ENCODE results near the gene FES. TPM values are rescaled to one million over a fixed set of nuclear protein-coding genes. Genes with fewer than 3 reads are reported as not detected.

FES gene
- total and polyA plus RNA-seq, 2 donors from 2014 or later, result 9.3 to 33.5 TPM

DNA sequence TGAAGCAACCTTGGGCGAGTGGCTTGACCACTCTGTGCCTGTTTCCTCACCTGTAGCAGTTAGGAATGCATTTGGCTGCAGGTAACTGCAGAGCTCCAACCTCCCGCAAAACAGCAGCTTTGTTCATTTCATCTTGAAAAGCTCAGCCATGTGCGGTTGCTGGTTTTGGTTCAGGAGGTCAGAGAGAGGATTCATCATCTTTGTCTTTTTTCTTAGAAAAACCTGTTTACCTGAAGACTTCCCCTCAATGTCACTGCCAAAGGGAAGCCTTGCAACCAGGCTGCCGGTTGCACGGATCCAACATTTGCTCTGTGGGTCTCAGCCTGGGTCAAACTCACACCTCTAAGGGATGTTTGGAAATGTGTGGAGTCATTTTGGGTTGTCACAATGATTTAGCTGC, 32.4 kb upstream of the FES start:
- H3K36me3 ChIP-seq (ENCODE audit: control insufficient read depth in 2 of 3, insufficient read depth in 3 of 3, low read length in 3 of 3), result no peaks in the 10 kb centered on the region
- FAIRE-seq (no peak), DNase-seq (no peak)
- H3K4me1 ChIP-seq (ENCODE audit: control insufficient read depth in 2 of 3, insufficient read depth in 2 of 3, low read depth in 1 of 3, low read length in 3 of 3), result no peaks in the 10 kb centered on the region
- no peak overlapping the region for H3K4me3 ChIP-seq (ENCODE audit: low read length in 3 of 3)
- no peak overlapping the region for H3K27ac ChIP-seq (ENCODE audit: low read depth in 2 of 2, low read length in 2 of 2)
- H3K9ac ChIP-seq (ENCODE audit: low read length in 3 of 3), result no peak overlapping the region
- TF ChIP-seq, protein P1, sequence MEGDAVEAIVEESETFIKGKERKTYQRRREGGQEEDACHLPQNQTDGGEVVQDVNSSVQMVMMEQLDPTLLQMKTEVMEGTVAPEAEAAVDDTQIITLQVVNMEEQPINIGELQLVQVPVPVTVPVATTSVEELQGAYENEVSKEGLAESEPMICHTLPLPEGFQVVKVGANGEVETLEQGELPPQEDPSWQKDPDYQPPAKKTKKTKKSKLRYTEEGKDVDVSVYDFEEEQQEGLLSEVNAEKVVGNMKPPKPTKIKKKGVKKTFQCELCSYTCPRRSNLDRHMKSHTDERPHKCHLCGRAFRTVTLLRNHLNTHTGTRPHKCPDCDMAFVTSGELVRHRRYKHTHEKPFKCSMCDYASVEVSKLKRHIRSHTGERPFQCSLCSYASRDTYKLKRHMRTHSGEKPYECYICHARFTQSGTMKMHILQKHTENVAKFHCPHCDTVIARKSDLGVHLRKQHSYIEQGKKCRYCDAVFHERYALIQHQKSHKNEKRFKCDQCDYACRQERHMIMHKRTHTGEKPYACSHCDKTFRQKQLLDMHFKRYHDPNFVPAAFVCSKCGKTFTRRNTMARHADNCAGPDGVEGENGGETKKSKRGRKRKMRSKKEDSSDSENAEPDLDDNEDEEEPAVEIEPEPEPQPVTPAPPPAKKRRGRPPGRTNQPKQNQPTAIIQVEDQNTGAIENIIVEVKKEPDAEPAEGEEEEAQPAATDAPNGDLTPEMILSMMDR (IDR thresholded peaks at IDR 0.05; ENCODE audit: borderline replicate concordance, extremely low read depth, insufficient read depth), result no peak
- intact Hi-C loops (cut with DNase I), result no loop called here
- H3K9me3 ChIP-seq (ENCODE audit: control insufficient read depth in 2 of 3, insufficient read depth in 1 of 3, low read length in 3 of 3), result no peaks in the 10 kb centered on the region
- H3K27me3 ChIP-seq (ENCODE audit: control insufficient read depth, insufficient read depth, low read length), result no peaks in the 10 kb centered on the region

DNA sequence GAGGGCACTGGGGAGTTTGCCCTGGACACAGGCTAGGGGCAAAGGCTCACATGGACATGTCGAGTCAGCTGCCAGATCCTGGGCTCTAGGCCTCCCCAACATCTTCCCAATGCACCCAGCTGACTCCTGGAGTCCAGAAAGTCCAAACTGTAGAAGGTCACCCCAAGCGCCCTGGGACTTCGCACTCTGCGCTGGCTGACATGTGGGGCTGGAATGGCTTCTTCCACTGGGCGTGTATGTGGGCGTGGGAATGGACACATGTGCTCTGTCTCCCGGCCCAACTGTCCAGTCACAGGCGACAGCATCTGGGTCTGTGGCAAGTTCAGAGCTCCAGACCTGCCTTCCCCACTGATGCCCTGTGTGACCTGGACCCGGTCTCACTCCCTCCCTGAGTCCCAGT, 29.2 kb upstream of the FES start:
- intact Hi-C loops (cut with DNase I), result no loop called here
- H3K4me3 ChIP-seq (ENCODE audit: low read length in 3 of 3), result no peak overlapping the region
- no peak overlapping the region for H3K27ac ChIP-seq (ENCODE audit: low read depth in 2 of 2, low read length in 2 of 2)
- no peaks in the 10 kb centered on the region for H3K4me1 ChIP-seq (ENCODE audit: control insufficient read depth in 2 of 3, insufficient read depth in 2 of 3, low read depth in 1 of 3, low read length in 3 of 3)
- TF ChIP-seq, protein P1 (IDR thresholded peaks at IDR 0.05; ENCODE audit: borderline replicate concordance, extremely low read depth, insufficient read depth), result no peak
- no peaks in the 10 kb centered on the region for H3K9me3 ChIP-seq (ENCODE audit: control insufficient read depth in 2 of 3, insufficient read depth in 1 of 3, low read length in 3 of 3)
- H3K36me3 ChIP-seq (ENCODE audit: control insufficient read depth in 2 of 3, insufficient read depth in 3 of 3, low read length in 3 of 3), result no peaks in the 10 kb centered on the region
- FAIRE-seq (no peak), DNase-seq (no peak)
- no peak overlapping the region for H3K9ac ChIP-seq (ENCODE audit: low read length in 3 of 3)
- no peaks in the 10 kb centered on the region for H3K27me3 ChIP-seq (ENCODE audit: control insufficient read depth, insufficient read depth, low read length)

DNA sequence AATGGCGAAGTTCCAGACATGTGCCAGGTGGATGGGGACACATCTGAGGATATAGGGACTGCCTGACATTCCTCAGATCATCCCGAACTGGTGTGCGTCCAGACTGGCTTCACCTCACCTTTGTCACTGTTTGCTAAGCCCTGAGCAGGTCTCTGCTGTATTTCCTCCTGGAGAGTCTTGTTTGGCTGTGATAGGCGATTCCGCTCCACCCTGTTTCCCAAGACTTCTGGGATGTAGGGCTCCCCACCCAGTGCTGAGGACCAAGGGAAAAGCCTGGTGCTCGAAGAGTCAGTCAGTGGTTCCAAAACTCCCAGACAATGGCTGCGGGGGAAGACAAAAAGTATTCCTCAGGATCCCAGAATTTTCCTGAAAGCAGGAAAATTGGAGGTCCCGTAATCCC, 27.0 kb upstream of the FES start:
- Histone ChIP-seq H3K27ac (ENCODE audit: low read depth in 2 of 2, low read length in 2 of 2) (no peak overlapping the region), H3K4me1 (ENCODE audit: control insufficient read depth in 2 of 3, insufficient read depth in 2 of 3, low read depth in 1 of 3, low read length in 3 of 3) (no peaks in the 10 kb centered on the region), H3K4me3 (ENCODE audit: low read length in 3 of 3) (no peak overlapping the region), H3K9me3 (ENCODE audit: control insufficient read depth in 2 of 3, insufficient read depth in 1 of 3, low read length in 3 of 3) (no peaks in the 10 kb centered on the region), H3K36me3 (ENCODE audit: control insufficient read depth in 2 of 3, insufficient read depth in 3 of 3, low read length in 3 of 3) (no peaks in the 10 kb centered on the region), H3K27me3 (ENCODE audit: control insufficient read depth, insufficient read depth, low read length) (no peaks in the 10 kb centered on the region), H3K9ac (ENCODE audit: low read length in 3 of 3) (no peak overlapping the region)
- DNase-seq, result no peak
- no peak for FAIRE-seq
- TF ChIP-seq, protein P1 (IDR thresholded peaks at IDR 0.05; ENCODE audit: borderline replicate concordance, extremely low read depth, insufficient read depth), result no peak
- intact Hi-C loops (cut with DNase I), result no loop called here

DNA sequence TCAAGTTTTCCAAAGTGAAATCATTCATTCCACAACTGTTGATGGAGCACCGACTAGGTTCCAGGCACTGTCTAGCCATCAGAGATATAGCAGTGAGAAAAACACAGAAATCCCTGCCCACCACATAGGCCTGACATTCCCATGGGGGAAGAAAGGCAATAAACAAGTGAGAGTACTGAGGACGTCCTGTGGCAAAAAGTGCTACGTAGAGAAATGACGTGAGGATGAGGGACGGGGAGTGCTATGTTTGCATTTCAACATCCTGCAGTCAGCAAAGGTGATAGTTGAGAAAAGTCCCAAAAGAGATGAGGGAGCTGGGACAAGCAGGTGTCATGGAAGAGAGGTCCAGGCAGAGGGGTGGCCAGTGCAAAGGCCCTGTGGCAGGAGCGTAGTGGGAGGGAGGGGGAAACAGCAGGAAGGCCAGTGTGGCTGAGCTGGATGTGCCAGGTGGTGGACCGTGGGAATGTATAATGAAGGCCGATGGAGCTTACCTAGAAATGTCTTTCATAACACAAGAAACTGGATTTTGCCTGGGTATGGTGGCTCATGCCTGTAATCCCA, 26.3 kb upstream of the FES start:
- H3K9ac ChIP-seq (ENCODE audit: low read length in 3 of 3), result no peak overlapping the region
- FAIRE-seq, result no peak
- no peak for DNase-seq
- no peak overlapping the region for H3K4me3 ChIP-seq (ENCODE audit: low read length in 3 of 3)
- intact Hi-C loops (cut with DNase I), result no loop called here
- H3K4me1 ChIP-seq (ENCODE audit: control insufficient read depth in 2 of 3, insufficient read depth in 2 of 3, low read depth in 1 of 3, low read length in 3 of 3), result no peaks in the 10 kb centered on the region
- H3K9me3 ChIP-seq (ENCODE audit: control insufficient read depth in 2 of 3, insufficient read depth in 1 of 3, low read length in 3 of 3), result no peaks in the 10 kb centered on the region
- no peak overlapping the region for H3K27ac ChIP-seq (ENCODE audit: low read depth in 2 of 2, low read length in 2 of 2)
- H3K27me3 ChIP-seq (ENCODE audit: control insufficient read depth, insufficient read depth, low read length), result no peaks in the 10 kb centered on the region
- no peaks in the 10 kb centered on the region for H3K36me3 ChIP-seq (ENCODE audit: control insufficient read depth in 2 of 3, insufficient read depth in 3 of 3, low read length in 3 of 3)
- TF ChIP-seq, protein P1 (IDR thresholded peaks at IDR 0.05; ENCODE audit: borderline replicate concordance, extremely low read depth, insufficient read depth), result no peak

Data from kidney (tissue), 14 donors.